GM12892 (cell line): Measurements from ENCODE around the gene TPPP2.

Experiments used
- POLR2A ChIP-seq: IDR thresholded peaks from 2 replicates; pipeline ENCODE4 v1.6.1; 2011; ENCODE audit warnings: low read depth, low read length, control low read depth
- POLR2AphosphoS5 ChIP-seq: IDR thresholded peaks from 2 replicates; pipeline ENCODE4 v1.6.1; 2011; ENCODE audit warnings: low read depth, low read length, control low read depth
- TAF1 ChIP-seq: IDR thresholded peaks from 2 replicates; pipeline ENCODE4 v1.6.1; 2011; ENCODE audit warnings: low read depth, mild to moderate bottlenecking, control low read depth, low read length, borderline replicate concordance

GRCh38 chr14:21078726-21079125 lies 48.7 kb downstream of the TPPP2 start:
- TF ChIP-seq POLR2A: no peak
- no peak for TF ChIP-seq TAF1
- TF ChIP-seq POLR2AphosphoS5: no peak
